H1 (cell line): Measurements from ENCODE around the gene TIFAB.

Source experiments
- EGR1 ChIP-seq: IDR thresholded peaks from 2 replicates; pipeline ENCODE4 v1.6.1; 2011; ENCODE audit warnings: low read depth, low read length, borderline replicate concordance
- EZH2 ChIP-seq: fragments of 200-600 bp; sonication (generic); IDR thresholded peaks from 2 replicates; pipeline ENCODE4 v1.7.1; 2012; ENCODE audit warnings: low read depth, mild to moderate bottlenecking, moderate library complexity, low read length, inconsistent platforms; ENCODE audit not compliant: severe bottlenecking
- FOSL1 ChIP-seq: IDR thresholded peaks from 2 replicates; pipeline ENCODE4 v1.6.1; 2011; ENCODE audit warnings: mild to moderate bottlenecking, low read depth, low read length, moderate library complexity; ENCODE audit not compliant: insufficient read depth
- HDAC2 ChIP-seq, 2 experiments: fragments of 300-600 bp in 1 of 2; sonication (generic) in 1 of 2; IDR thresholded peaks; 2 replicates each; pipeline ENCODE4 v1.6.1; 2011 to 2012; ENCODE audit warnings: low read depth in 2 of 2, low read length in 2 of 2, mild to moderate bottlenecking in 2 of 2, moderate library complexity in 2 of 2, borderline replicate concordance in 1 of 2, inconsistent platforms in 1 of 2
- POLR2A ChIP-seq, 2 experiments: IDR thresholded peaks; 1 replicate in 1 of 2; 2 replicates in 1 of 2; pipeline ENCODE4 v1.6.1; 2011; ENCODE audit warnings: low read depth in 2 of 2, low read length in 2 of 2, mild to moderate bottlenecking in 2 of 2; ENCODE audit errors: control extremely low read depth in 1 of 2
- POLR2AphosphoS5 ChIP-seq: IDR thresholded peaks from 2 replicates; pipeline ENCODE4 v1.6.1; 2011; ENCODE audit warnings: low read depth, low read length
- RFX5 ChIP-seq: IDR thresholded peaks from 2 replicates; pipeline ENCODE4 v1.6.1; 2011; ENCODE audit warnings: low read depth, low read length, improper control_type of control experiment, borderline replicate concordance
- SIX5 ChIP-seq: IDR thresholded peaks from 2 replicates; pipeline ENCODE4 v1.6.1; 2011; ENCODE audit warnings: mild to moderate bottlenecking, low read depth, low read length
- TF ChIP-seq, protein P1 (sequence below): IDR thresholded peaks from 2 replicates; pipeline ENCODE4 v1.6.1; 2012; ENCODE audit warnings: inconsistent platforms
- TF ChIP-seq, protein P2 (sequence below), 3 experiments: IDR thresholded peaks; 1 replicate in 2 of 3; 2 replicates in 1 of 3; pipeline versions ENCODE4 v1.5.1 to v1.6.1; 2011; ENCODE audit warnings: low read length in 3 of 3, mild to moderate bottlenecking in 3 of 3, inconsistent platforms in 2 of 3, low read depth in 1 of 3, moderate library complexity in 1 of 3; ENCODE audit not compliant: insufficient read depth in 1 of 3; ENCODE audit errors: control extremely low read depth in 1 of 3

GRCh38 chr5:135405082-135405481 lies 47.1 kb downstream of the TIFAB start:
- TF ChIP-seq EZH2 = no peak
- no peak for TF ChIP-seq RFX5
- TF ChIP-seq, protein P1, sequence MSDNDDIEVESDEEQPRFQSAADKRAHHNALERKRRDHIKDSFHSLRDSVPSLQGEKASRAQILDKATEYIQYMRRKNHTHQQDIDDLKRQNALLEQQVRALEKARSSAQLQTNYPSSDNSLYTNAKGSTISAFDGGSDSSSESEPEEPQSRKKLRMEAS = no peak
- TF ChIP-seq HDAC2 (IDR thresholded peaks at IDR 0.05; ENCODE audit: borderline replicate concordance in 1 of 2, low read depth in 2 of 2, low read length in 2 of 2) = no peak
- no peak for TF ChIP-seq POLR2A (IDR thresholded peaks at IDR 0.05; ENCODE audit: control extremely low read depth in 1 of 2, low read depth in 2 of 2, low read length in 2 of 2)
- TF ChIP-seq, protein P2, sequence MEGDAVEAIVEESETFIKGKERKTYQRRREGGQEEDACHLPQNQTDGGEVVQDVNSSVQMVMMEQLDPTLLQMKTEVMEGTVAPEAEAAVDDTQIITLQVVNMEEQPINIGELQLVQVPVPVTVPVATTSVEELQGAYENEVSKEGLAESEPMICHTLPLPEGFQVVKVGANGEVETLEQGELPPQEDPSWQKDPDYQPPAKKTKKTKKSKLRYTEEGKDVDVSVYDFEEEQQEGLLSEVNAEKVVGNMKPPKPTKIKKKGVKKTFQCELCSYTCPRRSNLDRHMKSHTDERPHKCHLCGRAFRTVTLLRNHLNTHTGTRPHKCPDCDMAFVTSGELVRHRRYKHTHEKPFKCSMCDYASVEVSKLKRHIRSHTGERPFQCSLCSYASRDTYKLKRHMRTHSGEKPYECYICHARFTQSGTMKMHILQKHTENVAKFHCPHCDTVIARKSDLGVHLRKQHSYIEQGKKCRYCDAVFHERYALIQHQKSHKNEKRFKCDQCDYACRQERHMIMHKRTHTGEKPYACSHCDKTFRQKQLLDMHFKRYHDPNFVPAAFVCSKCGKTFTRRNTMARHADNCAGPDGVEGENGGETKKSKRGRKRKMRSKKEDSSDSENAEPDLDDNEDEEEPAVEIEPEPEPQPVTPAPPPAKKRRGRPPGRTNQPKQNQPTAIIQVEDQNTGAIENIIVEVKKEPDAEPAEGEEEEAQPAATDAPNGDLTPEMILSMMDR (IDR thresholded peaks at IDR 0.05; ENCODE audit: control extremely low read depth in 1 of 3, insufficient read depth in 1 of 3, low read depth in 1 of 3, low read length in 3 of 3) = no peak
- no peak for TF ChIP-seq SIX5
- TF ChIP-seq POLR2AphosphoS5 = no peak
- no peak for TF ChIP-seq EGR1
- no peak for TF ChIP-seq FOSL1
